Gastrocnemius medialis (tissue), 4 donors: ENCODE data around the gene BANP.

Experiments used
- CTCF ChIP-seq, 5 experiments: fragments of 450-650 bp in 3 of 5; fragments of 200-600 bp in 2 of 5; sonication (generic) in 2 of 5; IDR thresholded peaks in 4 of 5; conservative IDR thresholded peaks in 1 of 5; 1 replicate in 4 of 5; 2 replicates in 1 of 5; pipeline ENCODE4 v1.5.1; 2016 to 2019; ENCODE audit warnings: antibody characterized with exemption in 5 of 5, mild to moderate bottlenecking in 3 of 5, moderate library complexity in 3 of 5
- POLR2A ChIP-seq, 2 donors: fragments of 450-650 bp; IDR thresholded peaks; one replicate each; pipeline ENCODE4 v1.6.1; 2017; ENCODE audit warnings: antibody characterized with exemption in 2 of 2, mild to moderate bottlenecking in 2 of 2, moderate library complexity in 2 of 2

- TF ChIP-seq CTCF (IDR thresholded peaks at IDR 0.05 in 4 of 5, conservative IDR thresholded peaks at IDR 0.05 in 1 of 5) (no peak), POLR2A (IDR thresholded peaks at IDR 0.05) (no peak)
Observed at GRCh38 chr16:88118376-88118775, 167.1 kb downstream of the BANP start.
